SK-N-MC (cell line): ENCODE results near the gene SCGB1A1.

Experiments
- EZH2 ChIP-seq: fragments of 200-600 bp; sonication (generic); IDR thresholded peaks from one replicate; pipeline ENCODE4 v1.6.1; 2017; ENCODE audit warnings: antibody characterized with exemption
- FOXP2 ChIP-seq: optimal IDR thresholded peaks from 2 replicates; pipeline ENCODE3; 2011; ENCODE audit warnings: mild to moderate bottlenecking, moderate library complexity; ENCODE audit not compliant: insufficient read depth; ENCODE audit errors: extremely low read length, control extremely low read depth
- POLR2AphosphoS5 ChIP-seq: IDR thresholded peaks from 2 replicates; pipeline ENCODE4 v1.6.1; 2012; ENCODE audit warnings: mild to moderate bottlenecking, low read depth, low read length, borderline replicate concordance

DNA sequence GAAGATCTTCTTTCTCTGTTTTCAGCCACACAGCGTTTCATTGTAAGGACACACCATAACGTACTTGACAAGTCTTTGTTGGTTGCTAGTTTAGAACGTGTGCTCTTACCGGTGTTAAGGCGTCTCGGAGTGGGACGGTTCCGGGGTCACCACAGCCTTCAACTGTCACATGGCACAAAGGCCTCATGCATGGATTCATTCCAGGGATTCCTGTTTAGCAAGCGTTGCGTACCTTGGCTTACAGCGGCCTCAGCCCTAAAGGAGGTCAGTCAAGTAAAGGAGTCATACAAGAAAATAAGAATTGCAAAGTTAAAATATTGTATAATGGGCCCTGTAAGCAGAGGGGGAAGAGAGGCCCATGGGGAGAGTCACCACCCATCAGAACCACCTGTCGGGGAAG is 2.2 kb upstream of the SCGB1A1 start:
- TF ChIP-seq POLR2AphosphoS5: no peak
- no peak for TF ChIP-seq FOXP2
- TF ChIP-seq EZH2: no peak
